T follicular helper cell (primary cell): Measurements from ENCODE around the gene C15orf62.

Source experiments
- DNase-seq: peaks from one replicate; pipeline ENCODE4 v3.0.0-alpha.2; 2020; ENCODE audit warnings: low read depth

C15orf62 gene

GRCh38 chr15:40815042-40815698, 45.4 kb downstream of the C15orf62 start:
- DNase-seq: no peak

GRCh38 chr15:40819048-40819447, 49.3 kb downstream of the C15orf62 start:
- DNase-seq: no peak

- DNase-seq: no peak
Measured at GRCh38 chr15:40821195-40821594, 51.4 kb downstream of the C15orf62 start.
